Esophagus mucosa (tissue), 1 donor: ENCODE results near the gene KBTBD12. TPM values are rescaled to one million over a fixed set of nuclear protein-coding genes. Genes with fewer than 3 reads are reported as not detected.

Experiments used
- ATAC-seq: fragments of 200-7000 bp; cut with Tn5 transposase; one replicate; pipeline ENCODE4 v1.9.1; 2020
- total RNA-seq: library from RNA; stranded (reverse); gene quantifications from one replicate; pipeline ENCODE4 v1.2.4, GENCODE V29; 2023
- donor health status: DM: yes; HTN: yes; CAD: no.

The KBTBD12 gene
- total RNA-seq, 1 donor from 2014 or later: not detected

DNA sequence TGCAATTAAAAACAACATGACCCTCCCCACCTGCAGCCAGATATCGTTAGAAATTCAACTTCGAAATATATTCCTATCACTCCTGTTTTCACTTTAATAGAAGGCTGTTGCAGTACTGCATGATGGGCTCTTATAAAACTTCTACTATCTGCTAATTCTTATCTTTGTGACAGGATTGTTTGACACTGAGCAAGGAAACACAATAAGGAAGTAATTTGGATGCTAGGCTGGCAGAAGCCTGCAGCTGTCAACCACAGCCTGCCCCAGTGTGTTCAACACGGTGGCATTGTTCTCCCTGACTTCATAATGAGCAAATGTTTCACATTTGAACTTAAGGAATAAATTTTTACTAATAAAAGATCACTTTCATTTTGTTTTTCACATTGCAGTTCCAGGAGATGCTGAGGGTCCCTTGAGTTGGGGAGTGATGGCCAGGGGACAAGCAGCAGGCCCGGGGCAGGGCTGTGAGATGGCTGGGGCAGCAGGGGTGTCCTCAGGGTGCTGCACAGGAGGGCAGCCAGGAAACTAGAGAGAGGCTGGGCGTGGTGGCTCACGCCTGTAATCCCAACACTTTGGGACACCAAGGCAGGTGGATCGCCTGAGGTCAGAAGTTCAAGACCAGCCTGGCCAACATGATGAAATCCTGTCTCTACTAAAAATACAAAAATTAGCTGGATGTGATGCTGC, 72.4 kb downstream of the KBTBD12 start:
- no peak for ATAC-seq

DNA sequence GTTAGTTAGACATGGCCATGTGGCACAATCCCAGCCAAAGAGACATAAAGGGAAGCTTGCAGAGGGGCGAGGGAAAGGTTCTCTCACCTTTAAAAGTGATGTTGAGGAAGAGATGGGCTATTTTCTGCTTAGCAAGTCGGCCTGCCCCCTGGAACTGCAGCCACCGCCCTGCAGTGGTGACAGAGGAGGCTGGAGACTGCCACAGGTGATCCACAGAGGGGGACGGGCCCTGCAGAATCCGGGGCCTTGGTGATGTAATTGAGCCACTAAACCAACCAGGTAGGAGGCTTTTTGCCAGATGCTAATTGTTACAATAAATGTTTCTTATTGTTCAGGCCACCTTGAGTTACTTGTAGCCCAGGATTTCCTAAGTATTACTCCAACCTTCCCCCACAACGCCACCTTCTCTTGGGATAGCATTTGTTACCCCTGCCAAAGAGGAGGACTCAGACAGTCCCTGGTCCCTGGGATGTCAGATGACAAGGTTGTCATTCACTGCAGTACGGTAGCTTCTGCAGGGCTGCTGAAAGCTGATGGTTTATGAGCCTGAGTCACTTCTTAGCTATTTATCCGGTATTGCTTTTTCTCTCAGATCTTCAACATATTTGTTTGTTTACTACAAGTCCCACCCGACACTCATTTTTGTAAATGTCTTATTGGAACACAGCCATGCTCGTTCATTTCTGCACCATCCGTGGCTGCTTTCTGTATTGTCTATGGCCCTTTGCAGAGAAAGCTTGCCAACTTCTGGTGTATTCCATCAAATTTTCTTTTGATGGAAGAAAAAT, 73.9 kb downstream of the KBTBD12 start:
- no peak for ATAC-seq

DNA sequence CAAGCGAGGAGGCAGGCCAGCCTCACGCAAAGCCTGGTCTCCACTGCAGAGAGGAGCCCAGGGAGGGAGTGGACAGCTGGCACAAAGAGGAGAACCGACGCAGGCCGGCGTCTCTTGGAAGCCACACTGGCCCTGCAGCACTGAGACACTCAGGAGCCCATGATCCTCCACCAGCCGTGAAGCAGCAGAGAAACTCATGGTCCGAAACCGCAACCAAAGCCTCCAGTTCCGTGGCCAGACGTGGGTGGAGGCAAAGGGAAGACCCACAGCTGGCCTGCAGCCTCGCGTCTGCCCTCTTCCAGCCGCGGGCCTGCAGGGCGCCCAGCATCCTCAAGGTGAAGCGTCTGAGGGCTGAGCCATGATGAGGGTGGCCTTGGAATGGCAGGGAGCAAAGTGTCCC, 75.0 kb downstream of the KBTBD12 start:
- no peak for ATAC-seq

DNA sequence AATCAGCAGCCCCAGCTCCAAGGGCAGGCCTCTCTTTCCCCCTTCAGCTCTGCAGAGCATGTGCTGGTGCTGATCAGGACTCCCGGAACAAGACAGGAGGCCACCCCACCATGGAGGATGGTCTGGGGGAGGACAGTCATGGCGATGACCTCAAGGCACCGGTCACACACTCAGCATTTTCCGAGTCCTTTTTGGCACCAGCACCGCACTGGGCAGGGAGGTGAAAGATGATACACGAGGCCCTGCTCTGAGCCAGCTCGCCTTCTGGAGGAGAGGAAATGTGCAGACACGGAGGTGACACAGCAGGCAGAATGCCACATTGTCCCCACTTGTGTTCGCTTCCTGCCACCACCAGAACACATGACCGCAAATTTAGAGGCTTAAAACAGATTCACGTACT, 75.4 kb downstream of the KBTBD12 start:
- no peak for ATAC-seq

DNA sequence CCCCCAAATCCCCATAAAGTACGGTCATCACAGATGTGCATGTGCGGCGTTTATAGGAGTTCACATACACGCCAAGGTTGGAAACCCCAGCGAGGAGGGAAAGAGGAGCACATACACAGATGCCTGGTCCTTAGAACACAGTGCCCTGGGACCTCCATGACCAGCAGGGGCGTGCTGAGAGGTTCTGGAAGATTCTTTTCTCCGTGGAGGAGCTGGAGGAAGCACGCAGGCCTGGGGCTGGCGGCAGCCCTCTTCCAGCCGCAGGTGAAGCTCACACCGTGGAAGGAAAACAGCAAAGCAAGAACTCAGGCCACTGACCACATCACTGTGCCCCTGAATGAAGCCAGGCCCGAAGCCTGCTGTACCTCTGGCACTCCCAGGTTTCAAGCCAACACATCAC, 76.2 kb downstream of the KBTBD12 start:
- no peak for ATAC-seq

DNA sequence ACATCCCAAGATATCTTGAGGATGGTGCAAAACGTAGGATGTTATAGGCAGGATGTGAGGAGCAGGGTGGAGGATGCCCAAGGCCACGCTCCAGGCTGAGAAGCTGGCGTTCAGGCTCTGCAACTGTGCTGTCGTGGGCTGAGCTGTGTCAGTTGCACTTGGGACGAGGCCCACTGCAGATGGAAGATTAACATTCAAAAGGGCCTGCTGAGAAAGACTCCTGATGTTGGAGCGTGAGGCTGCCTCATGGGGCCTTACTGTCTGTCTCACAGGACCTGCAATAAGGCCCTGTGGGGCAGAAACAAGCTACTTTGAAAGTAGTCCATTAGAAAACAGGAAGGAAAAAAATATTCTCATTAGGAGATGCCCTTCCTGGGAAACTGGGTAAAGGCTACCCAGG, 76.6 kb downstream of the KBTBD12 start:
- ATAC-seq: no peak

DNA sequence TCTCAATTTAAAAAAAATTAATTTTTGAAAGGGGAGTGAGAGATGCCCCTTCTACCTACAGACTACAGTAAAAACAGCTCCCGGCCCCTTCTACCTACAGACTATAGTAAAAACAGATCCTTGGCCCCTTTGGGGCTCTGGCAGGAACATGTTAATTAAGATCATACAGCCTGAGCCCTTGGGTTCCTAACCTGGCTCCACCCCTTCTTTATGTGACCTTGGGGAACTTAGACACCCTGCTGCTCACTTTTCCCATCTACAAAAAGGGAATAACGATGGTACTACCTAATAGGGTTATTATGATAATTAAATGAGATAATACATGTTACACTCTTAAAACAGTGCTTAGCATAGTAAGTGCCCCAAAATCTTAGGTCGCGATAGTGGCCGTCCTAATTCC, 77.1 kb downstream of the KBTBD12 start:
- ATAC-seq: no peak

DNA sequence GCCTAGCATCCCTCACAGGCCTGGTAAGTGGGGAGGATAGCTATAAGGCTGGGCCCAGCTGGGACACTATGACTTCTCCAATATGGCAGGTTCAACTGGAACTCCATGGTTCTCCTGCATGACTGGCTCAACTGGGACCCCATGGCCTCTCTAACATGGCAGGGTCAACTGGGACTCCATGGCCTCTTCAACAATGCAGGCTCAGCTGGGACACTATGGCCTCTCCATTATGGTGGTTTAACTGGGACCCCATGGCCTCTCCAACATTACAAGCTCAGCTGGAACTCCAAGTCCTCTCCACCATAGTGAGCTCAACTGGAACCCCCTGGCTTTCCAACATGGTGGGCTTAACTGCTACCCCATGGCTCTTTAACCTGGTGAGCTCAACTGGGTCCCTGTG, 79.0 kb downstream of the KBTBD12 start:
- ATAC-seq: no peak

DNA sequence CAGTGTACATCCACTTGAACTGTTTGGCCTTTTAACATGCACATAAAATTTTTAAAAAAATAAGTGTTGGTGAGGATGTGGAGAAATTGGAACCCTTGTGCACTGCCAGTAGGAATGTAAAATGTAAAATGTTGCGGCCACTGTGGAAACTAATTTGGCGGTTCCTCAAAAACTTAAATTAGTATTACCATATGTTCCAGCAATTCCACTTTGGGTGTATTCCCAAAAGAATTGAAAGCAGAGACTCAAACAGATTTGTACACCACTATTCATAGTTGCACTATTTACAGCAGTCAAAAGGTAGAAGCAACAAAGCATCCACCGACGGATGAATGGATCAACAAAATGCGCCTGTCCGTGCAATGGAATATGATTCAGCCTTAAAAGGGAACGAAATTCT, 82.0 kb downstream of the KBTBD12 start:
- ATAC-seq: no peak

DNA sequence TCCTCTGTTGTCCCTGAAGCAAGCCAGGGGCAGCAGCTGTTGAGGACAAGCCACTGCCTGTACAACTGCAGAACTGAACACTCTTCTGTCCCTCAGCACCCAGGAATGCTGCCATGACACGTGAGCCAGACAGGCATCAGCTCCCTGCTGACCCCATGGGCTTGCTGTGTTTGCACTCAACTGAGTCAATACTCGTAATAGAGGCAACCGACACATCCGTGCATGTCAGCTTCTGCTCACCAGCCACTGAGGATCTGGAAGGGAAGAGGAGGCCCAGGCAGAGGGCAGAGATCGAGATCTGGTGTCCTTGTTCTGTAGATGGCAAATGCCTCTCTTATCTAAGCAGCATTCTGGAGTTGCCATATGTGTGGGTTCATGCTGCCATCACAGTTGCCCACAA, 82.9 kb downstream of the KBTBD12 start:
- peak; percentile 41 for ATAC-seq

DNA sequence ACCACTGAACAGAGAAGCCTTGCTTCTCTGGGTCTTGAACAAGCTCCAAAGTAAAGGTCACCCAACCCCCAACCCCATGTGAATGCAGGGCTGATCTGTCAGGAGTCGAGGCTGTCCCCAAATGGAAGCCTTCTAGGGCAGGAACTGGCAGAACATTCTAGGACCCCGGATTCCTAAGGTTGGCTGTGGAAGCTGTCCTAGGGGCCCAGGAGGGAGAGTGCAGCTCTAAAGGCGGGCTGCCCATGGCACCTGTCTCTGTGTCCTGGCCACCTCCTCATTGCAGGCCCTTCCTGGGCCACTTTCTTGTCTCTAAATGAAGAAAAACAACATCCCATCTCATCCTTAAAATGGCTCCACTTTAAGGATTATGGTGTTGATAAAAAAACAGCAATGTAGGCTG, 83.6 kb downstream of the KBTBD12 start:
- no peak for ATAC-seq

DNA sequence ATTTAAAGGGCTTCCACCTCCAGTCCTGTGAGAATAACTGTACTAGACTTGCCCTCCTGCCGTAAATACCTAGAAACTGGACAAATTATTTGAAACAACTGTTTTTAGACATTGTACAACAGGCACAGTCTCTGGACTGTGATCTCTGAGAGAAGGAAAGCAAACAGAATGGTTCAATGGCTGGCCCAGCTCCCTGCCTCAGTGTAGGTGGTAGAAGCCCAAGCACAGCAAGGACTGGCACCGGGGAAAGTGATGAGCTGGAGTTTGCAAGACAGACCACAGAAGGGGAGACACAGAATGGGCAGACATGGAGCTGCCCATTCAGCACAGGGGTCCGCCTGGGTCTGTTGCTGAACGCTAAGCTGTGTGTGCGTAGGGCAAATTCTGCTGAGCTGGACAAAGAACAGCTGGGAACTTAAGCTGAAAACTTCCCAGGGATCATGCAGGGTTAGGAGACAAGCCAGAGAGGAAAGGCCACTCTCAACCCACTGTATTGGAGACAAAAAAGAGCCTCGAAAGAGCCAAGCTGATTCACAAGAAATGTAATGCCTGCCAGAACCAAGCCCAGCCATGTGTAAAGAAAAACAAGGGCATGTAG, 84.6 kb downstream of the KBTBD12 start:
- no peak for ATAC-seq

DNA sequence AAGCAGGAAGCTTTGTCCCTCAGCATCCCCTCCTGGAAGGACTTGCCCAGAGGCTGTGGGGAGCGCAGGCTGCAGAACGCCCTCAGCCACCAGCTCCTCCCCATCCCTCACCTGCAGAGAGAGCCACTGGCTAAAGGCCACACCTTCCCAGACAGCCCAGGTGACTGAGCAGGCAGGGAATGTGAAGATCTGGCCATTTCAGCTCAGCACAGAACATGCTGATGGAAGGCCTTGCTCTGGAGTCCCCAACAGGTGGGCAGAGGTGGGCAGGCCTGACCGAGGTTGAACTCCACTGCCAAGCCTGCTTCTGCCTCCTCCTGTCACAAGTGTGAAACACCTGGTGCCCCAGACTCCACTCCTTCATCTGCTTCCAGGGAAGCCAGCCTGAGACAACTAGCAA, 86.5 kb downstream of the KBTBD12 start:
- ATAC-seq: peak; percentile 48

DNA sequence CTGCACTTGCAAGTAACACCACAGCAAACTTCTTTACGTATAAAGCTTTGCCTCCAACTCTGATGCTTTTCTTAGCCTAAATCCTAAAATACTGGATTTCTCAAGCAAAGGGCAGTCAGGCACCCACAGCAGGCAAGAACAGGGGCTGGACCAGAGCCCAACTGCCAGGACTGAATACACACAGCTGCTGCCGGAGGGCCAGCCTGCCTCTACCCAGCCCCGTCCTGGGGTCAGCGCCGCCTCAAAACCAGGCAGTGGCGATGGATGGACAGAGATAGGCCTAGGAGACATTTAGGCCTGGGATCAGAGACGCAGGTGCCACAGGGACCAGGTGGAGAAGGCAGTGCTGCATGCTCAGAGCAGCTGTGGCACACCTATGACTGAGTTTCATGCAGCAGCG, 89.6 kb downstream of the KBTBD12 start:
- ATAC-seq: no peak

DNA sequence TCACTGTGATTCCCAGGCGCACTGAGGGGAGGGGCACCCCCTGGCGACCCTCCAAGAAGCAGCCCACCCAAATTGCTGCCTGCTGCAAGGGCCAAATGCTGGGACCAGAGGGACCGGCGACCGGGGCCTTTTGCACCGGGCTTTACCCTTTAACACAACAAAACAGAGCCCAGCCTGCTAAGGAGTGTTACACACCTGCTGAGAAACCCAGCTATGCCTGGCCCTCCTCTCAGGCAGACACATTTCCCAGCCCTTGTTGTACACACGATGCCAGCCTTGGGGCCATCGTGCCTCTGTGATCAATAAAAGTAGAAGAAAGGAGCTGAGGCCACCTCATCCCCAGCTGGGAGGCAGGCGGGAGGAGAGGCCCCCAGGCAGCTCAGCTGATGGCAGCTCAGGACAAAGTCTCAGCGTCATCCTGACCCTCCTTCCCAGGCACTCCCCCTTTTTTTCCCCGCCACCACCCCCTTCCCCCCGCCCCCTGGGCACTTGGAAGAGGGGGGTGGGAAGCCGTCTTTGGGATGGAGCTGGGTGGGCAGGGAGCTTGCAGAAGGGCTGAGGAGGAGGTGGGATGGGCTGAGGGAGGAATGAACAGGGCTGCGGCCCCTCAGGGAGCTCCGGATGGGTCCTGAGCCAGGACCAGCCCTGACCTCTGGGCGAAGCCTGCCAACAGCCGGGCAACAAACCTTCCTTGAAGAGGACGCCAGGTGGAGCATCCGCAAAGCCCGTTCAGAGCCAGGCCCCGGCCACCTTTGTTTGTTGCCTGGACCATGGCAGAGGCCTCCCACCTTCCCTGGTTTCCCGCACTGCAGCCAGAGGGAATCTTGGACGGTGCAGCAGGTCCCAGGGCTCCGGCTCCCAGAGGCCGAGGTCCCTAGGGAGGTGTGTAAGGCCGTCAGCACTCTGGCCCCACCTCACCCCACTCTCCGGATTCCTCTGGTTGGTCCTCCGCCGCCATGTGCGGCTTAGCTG, 91.3 kb downstream of the KBTBD12 start:
- no peak for ATAC-seq

DNA sequence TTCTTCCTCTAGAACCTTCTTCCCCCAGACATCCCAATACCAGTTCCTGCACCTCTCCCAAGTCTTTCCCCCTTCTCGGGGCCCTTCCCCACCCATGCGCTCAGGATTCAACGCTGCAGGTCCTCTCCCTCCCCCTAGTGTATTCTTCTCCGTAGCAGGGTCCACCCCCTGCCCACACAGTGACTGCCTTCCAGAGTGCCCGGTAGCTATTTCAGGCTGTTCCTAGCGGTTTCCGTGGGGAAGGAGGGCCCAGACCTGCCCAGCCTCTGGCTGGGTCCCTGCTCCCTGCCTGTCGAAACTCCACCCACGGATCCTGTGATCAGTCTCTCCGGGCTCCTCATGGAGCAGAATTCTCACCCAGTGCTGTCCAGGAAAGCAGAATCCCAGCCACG, 92.0 kb downstream of the KBTBD12 start:
- ATAC-seq: no peak

DNA sequence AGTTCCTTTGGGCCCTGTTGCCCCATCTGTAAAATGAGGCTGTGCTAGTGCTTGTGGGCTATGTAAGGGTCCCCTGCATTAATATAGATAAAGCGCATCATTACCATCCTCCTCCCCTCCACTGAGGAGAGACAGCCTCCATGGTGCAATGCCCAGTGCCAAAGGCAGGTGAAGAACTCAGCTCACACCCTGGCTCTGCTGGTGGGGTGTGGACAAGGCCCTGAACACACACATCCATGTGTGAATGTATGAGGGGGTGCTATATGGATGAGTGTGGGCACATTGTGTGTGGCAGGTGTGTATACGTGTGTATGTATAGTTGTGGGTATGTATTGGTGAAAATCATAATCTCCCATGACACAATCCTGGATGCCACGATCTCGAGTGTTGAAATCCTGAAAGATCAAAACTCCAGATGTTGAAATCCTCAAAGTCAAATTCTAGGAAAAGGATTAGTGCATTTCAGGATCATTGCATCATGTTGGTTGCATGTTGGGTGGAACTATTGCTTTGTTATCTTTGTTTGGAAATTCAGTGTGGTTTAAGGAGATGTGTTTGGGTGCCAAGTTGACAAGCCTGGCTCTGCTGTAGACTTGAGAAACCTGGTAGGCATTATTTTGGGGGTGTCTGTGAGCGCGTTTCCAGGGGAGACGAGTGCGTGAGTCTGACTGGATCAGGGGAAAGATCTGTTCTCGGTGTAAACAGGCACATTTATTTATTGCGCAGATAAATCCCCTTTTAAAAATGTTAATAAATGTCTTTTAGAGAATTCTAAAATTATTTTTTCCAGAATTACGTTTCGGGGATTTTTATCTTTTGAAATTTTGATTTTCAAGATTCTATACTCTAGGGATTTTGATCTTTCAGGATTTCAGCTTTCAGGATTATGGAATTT, 95.2 kb downstream of the KBTBD12 start:
- ATAC-seq: peak; percentile 54

DNA sequence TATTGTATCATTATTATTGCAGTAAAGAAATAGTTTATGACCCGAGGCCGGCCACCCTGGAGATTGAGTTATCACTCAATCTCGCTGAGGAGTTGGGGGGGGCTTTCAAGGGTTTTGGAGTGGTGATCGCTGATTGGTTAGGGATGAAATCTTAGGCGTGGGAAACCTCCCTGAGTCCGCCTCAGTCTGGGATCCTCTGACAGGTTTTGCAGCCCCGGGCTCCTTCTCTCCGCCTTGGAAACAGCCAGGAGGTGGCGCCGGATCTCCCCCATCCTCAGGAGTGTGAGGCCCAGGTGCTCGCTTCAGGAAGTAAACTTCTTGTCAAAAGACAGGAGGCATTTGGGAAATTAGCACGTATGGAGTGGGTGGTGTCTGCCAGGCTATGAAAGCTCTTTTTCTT, 96.1 kb downstream of the KBTBD12 start:
- ATAC-seq: peak; percentile 68

DNA sequence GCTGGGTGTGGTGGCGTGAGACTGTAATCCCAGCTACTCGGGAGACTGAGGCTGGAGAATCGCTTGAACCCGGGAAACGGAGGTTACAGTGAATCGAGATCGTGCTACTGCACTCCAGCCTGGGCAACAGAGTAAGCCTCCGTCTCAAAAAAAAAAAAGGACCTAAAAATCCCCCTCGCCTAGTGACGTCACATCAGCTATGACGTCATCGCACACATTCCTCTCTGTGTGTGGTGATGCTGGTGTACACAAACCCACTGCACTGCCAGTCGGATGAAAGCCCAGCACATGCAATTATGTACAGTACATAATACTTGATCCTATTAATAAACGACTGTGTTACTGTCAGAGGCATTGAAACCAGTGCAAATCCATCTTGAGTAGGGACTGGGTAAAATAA, 97.0 kb downstream of the KBTBD12 start:
- no peak for ATAC-seq

DNA sequence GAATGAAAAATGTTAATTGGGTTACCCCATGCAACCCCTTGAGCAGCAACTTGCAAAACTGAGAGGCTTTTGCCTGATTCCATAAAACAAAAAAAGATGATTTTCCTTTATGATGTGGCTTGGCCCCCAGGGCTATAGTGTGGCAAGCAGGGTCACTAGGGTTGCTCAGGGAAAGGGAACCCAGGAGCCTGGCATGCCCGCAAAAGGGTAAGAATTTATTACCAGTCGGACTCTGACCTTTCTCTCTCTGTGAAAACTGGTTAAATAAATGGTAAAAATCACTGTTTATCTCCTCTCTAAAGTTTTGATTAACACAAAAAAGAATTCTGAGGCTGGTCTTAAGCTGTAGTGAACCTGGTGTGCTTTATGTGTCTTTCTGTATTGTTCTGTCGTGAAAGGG, 99.5 kb downstream of the KBTBD12 start:
- ATAC-seq: no peak

DNA sequence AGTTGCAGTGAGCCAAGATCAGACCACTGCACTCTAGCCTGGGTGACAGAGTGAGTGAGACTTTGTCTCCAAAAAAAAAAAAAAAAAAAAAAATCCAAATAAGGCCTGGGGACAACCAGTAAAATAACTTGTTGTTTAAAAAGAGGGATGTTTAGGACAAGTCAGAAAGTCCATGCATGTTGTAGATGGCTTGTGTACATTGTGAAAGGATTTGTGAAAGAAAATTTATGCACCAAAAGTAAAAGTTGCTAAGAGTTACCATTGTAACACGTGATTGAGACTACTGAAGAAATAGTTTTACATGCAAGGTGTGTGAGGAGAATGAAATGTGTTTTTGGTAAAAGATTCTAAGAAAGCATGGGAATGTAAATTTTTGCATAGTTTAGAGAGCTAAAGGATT, 101.5 kb downstream of the KBTBD12 start:
- no peak for ATAC-seq
